Thyroid gland (tissue), 4 donors: Measurements from ENCODE around the gene CC2D1B.

Experiments
- CTCF ChIP-seq, 6 experiments: fragments of 200-600 bp in 3 of 6; fragments of 450-650 bp in 3 of 6; sonication (generic) in 3 of 6; IDR thresholded peaks; one replicate each; pipeline ENCODE4 v1.5.1; 2016 to 2019; ENCODE audit warnings: antibody characterized with exemption in 6 of 6, mild to moderate bottlenecking in 2 of 6, inconsistent platforms in 1 of 6, moderate library complexity in 1 of 6
- POLR2A ChIP-seq, 2 donors: fragments of 450-650 bp; IDR thresholded peaks; one replicate each; pipeline ENCODE4 v1.6.1; 2017; ENCODE audit warnings: antibody characterized with exemption in 2 of 2, mild to moderate bottlenecking in 2 of 2, moderate library complexity in 1 of 2

DNA sequence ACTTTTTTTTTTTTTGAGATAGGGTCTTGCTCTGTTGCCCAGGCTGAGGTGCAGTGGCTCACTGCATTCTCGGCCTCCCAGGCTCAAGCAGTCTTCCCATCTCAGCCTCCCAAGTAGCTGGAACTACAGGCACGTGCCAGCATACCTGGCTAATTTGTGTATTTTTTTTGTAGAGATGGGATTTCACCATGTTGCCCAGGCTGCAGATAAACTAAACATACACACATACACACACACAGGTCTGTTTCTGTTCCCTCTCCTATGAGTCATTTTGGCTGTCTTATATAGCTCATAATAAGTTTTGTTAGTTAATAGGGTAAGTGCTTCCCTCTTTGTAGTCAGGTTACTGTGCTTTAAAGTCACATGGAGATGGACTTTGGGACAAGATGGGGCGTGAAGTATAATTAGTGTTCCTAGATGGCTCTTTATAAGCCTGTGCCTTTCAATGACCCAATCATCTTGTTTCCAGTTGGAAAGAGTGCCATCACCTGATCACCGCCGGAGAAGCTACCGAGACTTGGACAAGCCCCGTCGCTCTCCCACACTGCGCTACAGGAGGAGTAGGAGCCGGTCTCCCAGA is 47.5 kb upstream of the CC2D1B start:
- TF ChIP-seq POLR2A (IDR thresholded peaks at IDR 0.05): no peak
- no peak for TF ChIP-seq CTCF (IDR thresholded peaks at IDR 0.05)
